Measurements from ENCODE around the gene ZNF286A. TPM values are rescaled to one million over a fixed set of nuclear protein-coding genes. Genes with fewer than 3 reads are reported as not detected.
"Not testable (repeated sequence)": the region's sequence is repeated elsewhere in the genome, so short reads cannot be mapped to it uniquely, and the experiment has no call there.

The ZNF286A gene
- total and polyA plus RNA-seq, 12 donors, result 12.1 to 35.1 (median 22.9) TPM

GRCh38 chr17:15663176-15663575, 36.4 kb upstream of the ZNF286A start:
- no peak overlapping the region for H3K27ac ChIP-seq
- H3K36me3 ChIP-seq (replicated peaks in 1 of 2), result no peaks in the 10 kb centered on the region
- H3K27me3 ChIP-seq, result no peaks in the 10 kb centered on the region
- H3K4me3 ChIP-seq, result no peak overlapping the region
- no peak for DNase-seq
- intact Hi-C loops (cut with DNase I), result no loop called here
- TF ChIP-seq CTCF (IDR thresholded peaks at IDR 0.05) (no peak), POLR2A (IDR thresholded peaks at IDR 0.05) (no peak)
- 93 to 96% (median 94%) methylated on average over 6 of the region's 6 CpGs for WGBS, 4 donors
- H3K4me1 ChIP-seq (replicated peaks in 1 of 2), result peaks cover 0 to 3% of the 10 kb centered on the region in 2 donors
- H3K9me3 ChIP-seq (replicated peaks in 1 of 3), result no peaks in the 10 kb centered on the region

- Histone ChIP-seq H3K9me3 (replicated peaks in 1 of 3) (no peaks in the 10 kb centered on the region), H3K4me3 (no peak overlapping the region), H3K27me3 (no peaks in the 10 kb centered on the region), H3K27ac (no peak overlapping the region), H3K36me3 (replicated peaks in 1 of 2) (no peaks in the 10 kb centered on the region), H3K4me1 (replicated peaks in 1 of 2) (no peaks in the 10 kb centered on the region)
- intact Hi-C loops (cut with DNase I), result no loop called here
- TF ChIP-seq POLR2A (IDR thresholded peaks at IDR 0.05) (no peak), CTCF (IDR thresholded peaks at IDR 0.05) (no peak)
- WGBS, 4 donors, result 94 to 100% (median 97%) methylated on average over 3 to 5 of the region's 5 CpGs
- DNase-seq, result no peak
Observed at GRCh38 chr17:15663691-15664090, 35.9 kb upstream of the ZNF286A start.

- intact Hi-C loops (cut with DNase I); DNase-seq; H3K27me3 ChIP-seq; H3K4me3 ChIP-seq; H3K27ac ChIP-seq; H3K4me1 ChIP-seq (replicated peaks in 1 of 2); H3K9me3 ChIP-seq (replicated peaks in 1 of 3); H3K36me3 ChIP-seq (replicated peaks in 1 of 2): not testable (repeated sequence)
- WGBS, 4 donors, result 47 to 91% (median 66%) methylated on average over 4 to 5 of the region's 5 CpGs
Observed at GRCh38 chr17:15669526-15669925, 30.0 kb upstream of the ZNF286A start.

- 77 to 100% (median 93%) methylated on average over 1 of the region's 1 CpG for WGBS, 4 donors
- H3K4me3 ChIP-seq; H3K27me3 ChIP-seq; H3K4me1 ChIP-seq (replicated peaks in 1 of 2); DNase-seq; H3K36me3 ChIP-seq (replicated peaks in 1 of 2); H3K27ac ChIP-seq; intact Hi-C loops (cut with DNase I); H3K9me3 ChIP-seq (replicated peaks in 1 of 3): not testable (repeated sequence)
Observed at GRCh38 chr17:15674640-15675039, 24.9 kb upstream of the ZNF286A start.

- H3K36me3 ChIP-seq (replicated peaks in 1 of 2); H3K27ac ChIP-seq; H3K27me3 ChIP-seq; DNase-seq; H3K9me3 ChIP-seq (replicated peaks in 1 of 3); H3K4me1 ChIP-seq (replicated peaks in 1 of 2); intact Hi-C loops (cut with DNase I); H3K4me3 ChIP-seq: not testable (repeated sequence)
- WGBS, 4 donors, result 80 to 92% (median 88%) methylated on average over 4 to 6 of the region's 6 CpGs
Observed at GRCh38 chr17:15675991-15676390, 23.6 kb upstream of the ZNF286A start.

GRCh38 chr17:15683135-15683534, 16.4 kb upstream of the ZNF286A start:
- DNase-seq; H3K27ac ChIP-seq; H3K9me3 ChIP-seq (replicated peaks in 1 of 3); H3K36me3 ChIP-seq (replicated peaks in 1 of 2); H3K4me3 ChIP-seq; H3K27me3 ChIP-seq; H3K4me1 ChIP-seq (replicated peaks in 1 of 2); intact Hi-C loops (cut with DNase I): not testable (repeated sequence)
- WGBS, 4 donors, result 93 to 99% (median 95%) methylated on average over 3 of the region's 3 CpGs
